ENCODE measurements around the gene SLC25A51.
"Not testable (repeated sequence)": the region's sequence is repeated elsewhere in the genome, so short reads cannot be mapped to it uniquely, and the experiment has no call there.

The SLC25A51 gene

GRCh38 chr9:37911271-37911681 is 7.3 kb upstream of the SLC25A51 start:
- DNase-seq (ENCODE audit: low read depth, low spot score) = peak; percentile 80
- TF ChIP-seq CTCF (IDR thresholded peaks at IDR 0.05; ENCODE audit: low read depth, low read length) = no peak
- H3K4me3 ChIP-seq (ENCODE audit: low read depth, low read length) = no peak overlapping the region
- in situ Hi-C loops (cut with HindIII; ENCODE audit: low sequenced_read_pairs) = no loop called here

GRCh38 chr9:37910271-37910670 is 6.3 kb upstream of the SLC25A51 start:
- no peak for TF ChIP-seq CTCF (IDR thresholded peaks at IDR 0.05; ENCODE audit: low read depth, low read length)
- no peak overlapping the region for H3K4me3 ChIP-seq (ENCODE audit: low read depth, low read length)
- in situ Hi-C loops (cut with HindIII; ENCODE audit: low sequenced_read_pairs) = no loop called here
- DNase-seq (ENCODE audit: low read depth, low spot score) = no peak

GRCh38 chr9:37909836-37910235 is 5.9 kb upstream of the SLC25A51 start:
- H3K4me3 ChIP-seq (ENCODE audit: low read depth, low read length); in situ Hi-C loops (cut with HindIII; ENCODE audit: low sequenced_read_pairs); DNase-seq (ENCODE audit: low read depth, low spot score): not testable (repeated sequence)

- no peak for DNase-seq (ENCODE audit: low read depth, low spot score)
- H3K4me3 ChIP-seq (ENCODE audit: low read depth, low read length) = no peak overlapping the region
- in situ Hi-C loops (cut with HindIII; ENCODE audit: low sequenced_read_pairs) = no loop called here
- no peak for TF ChIP-seq CTCF (IDR thresholded peaks at IDR 0.05; ENCODE audit: low read depth, low read length)
These were observed 5.4 kb upstream of the SLC25A51 start for GRCh38 chr9:37909326-37909725.

GRCh38 chr9:37908698-37909186 is 4.8 kb upstream of the SLC25A51 start:
- no peak for TF ChIP-seq CTCF (IDR thresholded peaks at IDR 0.05; ENCODE audit: low read depth, low read length)
- DNase-seq (ENCODE audit: low read depth, low spot score) = peak; percentile 17
- H3K4me3 ChIP-seq (ENCODE audit: low read depth, low read length) = no peak overlapping the region
- in situ Hi-C loops (cut with HindIII; ENCODE audit: low sequenced_read_pairs) = no loop called here

GRCh38 chr9:37908283-37908682 is 4.4 kb upstream of the SLC25A51 start:
- no peak overlapping the region for H3K4me3 ChIP-seq (ENCODE audit: low read depth, low read length)
- no peak for TF ChIP-seq CTCF (IDR thresholded peaks at IDR 0.05; ENCODE audit: low read depth, low read length)
- in situ Hi-C loops (cut with HindIII; ENCODE audit: low sequenced_read_pairs) = no loop called here
- DNase-seq (ENCODE audit: low read depth, low spot score) = no peak

GRCh38 chr9:37906312-37907239 is 2.6 kb upstream of the SLC25A51 start:
- in situ Hi-C loops (cut with HindIII; ENCODE audit: low sequenced_read_pairs) = no loop called here
- no peak for DNase-seq (ENCODE audit: low read depth, low spot score)
- no peak for TF ChIP-seq CTCF (IDR thresholded peaks at IDR 0.05; ENCODE audit: low read depth, low read length)
- H3K4me3 ChIP-seq (ENCODE audit: low read depth, low read length) = no peak overlapping the region

Measured in astrocyte of the spinal cord (primary cell).